Mesothelial cell of epicardium (in vitro differentiated cells): ENCODE results near the gene MTA1. TPM values are rescaled to one million over a fixed set of nuclear protein-coding genes. Genes with fewer than 3 reads are reported as not detected.

Experiments
- DNase-seq, 2 experiments: peaks; one replicate each; pipeline ENCODE4 v3.0.0; 2021; ENCODE audit warnings: low spot score in 2 of 2; ENCODE audit not compliant: unreplicated experiment in 2 of 2
- H3K27ac Mint-ChIP-seq: 2 replicates; pipeline ENCODE4 v1.8.0; 2021; ENCODE audit warnings: mixed read lengths
- H3K27me3 Mint-ChIP-seq: 2 replicates; pipeline ENCODE4 v1.8.0; 2021; ENCODE audit warnings: low read depth, mixed read lengths
- H3K36me3 Mint-ChIP-seq: 2 replicates; pipeline ENCODE4 v1.8.0; 2021; ENCODE audit warnings: mixed read lengths
- H3K4me1 Mint-ChIP-seq: 2 replicates; pipeline ENCODE4 v1.8.0; 2021; ENCODE audit warnings: mixed read lengths
- H3K4me3 Mint-ChIP-seq: 2 replicates; pipeline ENCODE4 v1.8.0; 2021; ENCODE audit warnings: mild to moderate bottlenecking, moderate library complexity, mixed read lengths
- H3K9me3 Mint-ChIP-seq: 2 replicates; pipeline ENCODE4 v1.8.0; 2021; ENCODE audit warnings: mixed read lengths
- CTCF ChIP-seq: fragments of 200-600 bp; sonication (generic); IDR thresholded peaks from one replicate; pipeline ENCODE4 v1.5.0; 2021; ENCODE audit warnings: antibody characterized with exemption; ENCODE audit not compliant: unreplicated experiment
- total RNA-seq: library from RNA; stranded (reverse); gene quantifications from 3 replicates; pipeline ENCODE4 v1.2.1, GENCODE V29; 2021

MTA1 gene
- total RNA-seq, 1 donor from 2014 or later, result 259 TPM

DNA sequence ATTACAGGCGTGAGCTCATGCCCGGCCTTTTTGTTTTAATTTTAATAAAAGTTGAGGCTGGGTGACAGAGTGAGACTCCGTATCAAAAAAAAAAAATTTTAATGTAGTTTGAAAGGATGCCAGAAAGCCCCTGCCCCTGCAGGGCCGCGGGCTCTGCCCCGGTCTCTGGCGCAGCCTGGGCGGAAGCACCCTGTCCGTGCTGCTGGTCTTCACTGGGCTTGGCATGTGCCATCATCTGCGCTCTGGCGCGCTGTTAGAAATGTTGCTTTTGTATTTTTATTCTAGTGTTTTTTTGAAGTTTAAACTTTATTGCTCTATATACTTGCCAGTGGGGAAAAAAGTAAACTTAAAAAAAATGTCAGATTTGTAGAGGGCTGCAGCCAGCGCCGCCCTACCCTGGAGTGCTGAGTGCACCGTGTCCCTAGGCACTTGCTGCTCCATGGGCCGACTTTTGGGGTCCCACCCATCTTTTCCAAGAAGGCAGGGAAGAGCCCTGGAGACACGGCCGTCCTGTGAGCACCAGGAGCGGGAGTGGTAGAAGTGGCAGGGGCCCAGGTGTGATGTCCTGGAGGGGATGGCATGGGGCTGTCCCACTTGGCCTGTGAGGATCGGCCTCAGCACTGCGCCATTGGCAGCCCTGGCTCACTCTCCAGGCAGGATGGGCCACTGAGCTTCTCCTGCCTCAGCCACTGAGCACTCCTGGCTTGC lies 4.0 kb downstream of the MTA1 start:
- peak overlapping the region; percentile 5 for H3K27ac Mint-ChIP-seq
- peaks cover 25% of the 10 kb centered on the region for H3K4me1 Mint-ChIP-seq
- no peak for DNase-seq
- H3K9me3 Mint-ChIP-seq, result peaks cover 7% of the 10 kb centered on the region
- TF ChIP-seq CTCF, result no peak
- no peak overlapping the region for H3K4me3 Mint-ChIP-seq
- H3K27me3 Mint-ChIP-seq, result no peaks in the 10 kb centered on the region
- H3K36me3 Mint-ChIP-seq, result peaks cover 23% of the 10 kb centered on the region

- Mint-ChIP-seq H3K27me3 (no peaks in the 10 kb centered on the region), H3K4me3 (no peak overlapping the region), H3K36me3 (peaks cover 27% of the 10 kb centered on the region), H3K27ac (no peak overlapping the region), H3K9me3 (peaks cover 7% of the 10 kb centered on the region), H3K4me1 (peaks cover 21% of the 10 kb centered on the region)
- no peak for DNase-seq
- no peak for TF ChIP-seq CTCF
These were observed 5.2 kb downstream of the MTA1 start for GRCh38 chr14:105424861-105425260.

DNA sequence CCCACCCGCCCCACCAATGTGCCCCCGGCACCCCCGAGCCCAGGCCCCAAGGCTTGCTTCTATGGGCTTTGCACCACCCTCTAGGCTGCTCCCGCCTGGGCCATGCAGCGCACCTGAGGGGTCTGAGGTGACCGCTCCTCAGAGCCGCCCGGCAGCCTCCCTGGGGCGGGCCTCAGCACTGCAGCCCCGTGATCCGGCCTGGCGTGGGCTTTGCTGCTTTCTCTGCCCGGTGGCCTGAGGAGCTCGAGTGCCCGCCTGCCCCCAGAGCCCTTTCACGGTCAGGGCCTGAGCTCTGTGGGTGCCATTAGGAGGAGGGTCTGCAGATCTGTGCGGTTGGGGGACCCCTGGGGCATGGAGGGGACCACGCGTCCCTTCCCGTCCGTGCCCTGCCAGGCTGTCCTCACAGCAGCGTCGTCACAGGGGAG lies 6.2 kb downstream of the MTA1 start:
- no peak overlapping the region for H3K4me3 Mint-ChIP-seq
- no peak overlapping the region for H3K27ac Mint-ChIP-seq
- no peaks in the 10 kb centered on the region for H3K27me3 Mint-ChIP-seq
- peaks cover 11% of the 10 kb centered on the region for H3K9me3 Mint-ChIP-seq
- H3K36me3 Mint-ChIP-seq, result peaks cover 37% of the 10 kb centered on the region
- DNase-seq, result no peak
- no peak for TF ChIP-seq CTCF
- peaks cover 19% of the 10 kb centered on the region for H3K4me1 Mint-ChIP-seq

DNA sequence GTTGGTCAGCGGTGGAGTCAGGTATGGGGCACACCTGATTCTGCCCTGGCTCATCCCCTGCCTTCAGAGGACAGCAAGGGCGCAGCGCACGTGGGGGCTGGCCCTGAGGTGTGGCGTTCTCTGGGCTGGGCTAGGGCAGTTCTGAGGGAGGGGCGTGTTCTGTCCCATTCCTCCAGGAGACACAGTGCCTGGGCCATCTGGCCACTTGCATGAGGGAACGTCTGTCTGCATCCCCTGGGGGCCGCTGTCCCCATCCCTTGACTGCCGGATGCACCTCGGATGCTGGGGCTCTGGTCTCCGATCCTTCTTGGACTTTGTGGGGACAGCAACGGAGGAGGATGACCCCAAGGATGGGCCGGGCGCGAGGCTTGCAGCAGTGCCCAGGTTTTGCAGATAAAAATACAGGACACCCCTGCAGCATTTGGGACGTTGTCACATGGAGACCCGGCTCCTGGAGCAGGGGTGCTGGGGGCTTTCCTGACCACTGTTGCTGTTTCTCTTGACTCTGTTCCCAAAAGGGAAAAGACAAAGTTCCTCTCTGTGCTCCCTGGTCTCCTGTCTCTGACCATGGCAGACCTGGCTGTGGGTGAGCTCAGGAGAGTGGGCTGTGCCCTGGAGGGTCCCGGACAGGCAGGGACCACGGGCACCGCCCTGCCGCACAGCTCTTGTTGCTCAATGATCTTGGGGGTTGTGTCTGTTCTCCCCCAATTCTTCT lies 6.9 kb downstream of the MTA1 start:
- no peak for TF ChIP-seq CTCF
- no peak for DNase-seq
- H3K9me3 Mint-ChIP-seq, result peaks cover 11% of the 10 kb centered on the region
- H3K4me3 Mint-ChIP-seq, result no peak overlapping the region
- H3K4me1 Mint-ChIP-seq, result peaks cover 13% of the 10 kb centered on the region
- no peaks in the 10 kb centered on the region for H3K27me3 Mint-ChIP-seq
- H3K27ac Mint-ChIP-seq, result no peak overlapping the region
- H3K36me3 Mint-ChIP-seq, result peaks cover 43% of the 10 kb centered on the region

GRCh38 chr14:105427412-105427811 lies 7.8 kb downstream of the MTA1 start:
- Mint-ChIP-seq H3K4me1 (peaks cover 5% of the 10 kb centered on the region), H3K36me3 (peaks cover 43% of the 10 kb centered on the region), H3K27ac (no peak overlapping the region), H3K27me3 (no peaks in the 10 kb centered on the region), H3K4me3 (no peak overlapping the region), H3K9me3 (peaks cover 11% of the 10 kb centered on the region)
- DNase-seq, result no peak
- no peak for TF ChIP-seq CTCF
